Activated B cell treated with CpG ODN at 0.5 μM for 24 hours (primary cell): Measurements from ENCODE around the gene IFITM10. TPM values are rescaled to one million over a fixed set of nuclear protein-coding genes. Genes with fewer than 3 reads are reported as not detected.

Experiments
- ATAC-seq: fragments of 200-7000 bp; cut with Tn5 transposase; one replicate; pipeline ENCODE4 v1.10.0; 2021; ENCODE audit warnings: low read depth, mild to moderate bottlenecking, moderate library complexity
- CTCF ChIA-PET: fragments of 350-600 bp; sonication (Branson Sonifier 250); formaldehyde crosslinking; loops from one replicate; lab custom pipeline; 2021; ENCODE audit warnings: antibody characterized with exemption; lab: Charles Lee
- POLR2A ChIA-PET: fragments of 350-600 bp; sonication (Branson Sonifier 250); formaldehyde crosslinking; loops from one replicate; lab custom pipeline; 2021; ENCODE audit warnings: antibody characterized with exemption; lab: Charles Lee
- DNase-seq: peaks from one replicate; pipeline ENCODE4 v3.0.0; 2022
- H3K27ac Mint-ChIP-seq: one replicate; pipeline ENCODE4 v1.8.0; 2020; ENCODE audit warnings: mixed read lengths
- H3K27me3 Mint-ChIP-seq: one replicate; pipeline ENCODE4 v1.8.0; 2021; ENCODE audit warnings: mixed read lengths
- H3K36me3 Mint-ChIP-seq: one replicate; pipeline ENCODE4 v1.8.0; 2021; ENCODE audit warnings: low read depth, mixed read lengths
- H3K4me1 Mint-ChIP-seq: one replicate; pipeline ENCODE4 v1.8.0; 2021; ENCODE audit warnings: mixed read lengths
- H3K4me3 Mint-ChIP-seq: one replicate; pipeline ENCODE4 v1.8.0; 2020; ENCODE audit warnings: mild to moderate bottlenecking, mixed read lengths
- H3K9me3 Mint-ChIP-seq: one replicate; pipeline ENCODE4 v1.8.0; 2020; ENCODE audit warnings: mixed read lengths
- intact Hi-C: fragments of 100-400 bp; cut with micrococcal nuclease; formaldehyde crosslinking; loops from one replicate; pipeline ENCODE4 v1.15.1; 2024
- total RNA-seq: library from RNA; stranded (reverse); gene quantifications from 2 replicates; pipeline ENCODE4 v1.2.3, GENCODE V29; 2022
- TF ChIP-seq, protein P1 (sequence below): fragments of 200-600 bp; IDR thresholded peaks from one replicate; pipeline ENCODE4 v1.8.0; 2022; ENCODE audit warnings: antibody characterized with exemption, mild to moderate bottlenecking

The IFITM10 gene
- total RNA-seq, 1 donor from 2014 or later: not detected

DNA sequence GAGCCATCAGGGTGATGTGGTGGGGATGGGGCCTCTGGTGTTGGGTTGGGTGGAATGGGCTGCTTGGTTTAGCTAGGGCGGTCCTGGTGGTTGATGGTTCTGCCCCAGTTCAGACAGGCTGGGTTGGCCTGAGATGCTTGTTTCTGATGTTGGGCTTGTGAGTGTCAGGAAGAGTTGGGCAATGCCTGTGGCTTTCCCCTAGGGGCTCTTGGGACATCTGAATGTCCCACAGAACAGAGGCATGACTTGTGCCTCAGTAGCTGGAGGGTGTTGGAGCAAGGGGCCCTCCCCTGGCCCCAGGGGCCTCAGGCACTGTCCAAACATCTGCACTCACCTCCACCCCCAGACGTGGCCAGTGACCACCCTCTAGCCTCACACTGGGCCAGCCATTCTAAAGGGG lies 27.3 kb upstream of the IFITM10 start:
- no peak for DNase-seq
- Mint-ChIP-seq H3K27me3 (peaks cover 19% of the 10 kb centered on the region), H3K4me3 (no peak overlapping the region), H3K27ac (no peak overlapping the region), H3K4me1 (peaks cover 13% of the 10 kb centered on the region), H3K9me3 (no peaks in the 10 kb centered on the region), H3K36me3 (no peaks in the 10 kb centered on the region)
- TF ChIP-seq, protein P1, sequence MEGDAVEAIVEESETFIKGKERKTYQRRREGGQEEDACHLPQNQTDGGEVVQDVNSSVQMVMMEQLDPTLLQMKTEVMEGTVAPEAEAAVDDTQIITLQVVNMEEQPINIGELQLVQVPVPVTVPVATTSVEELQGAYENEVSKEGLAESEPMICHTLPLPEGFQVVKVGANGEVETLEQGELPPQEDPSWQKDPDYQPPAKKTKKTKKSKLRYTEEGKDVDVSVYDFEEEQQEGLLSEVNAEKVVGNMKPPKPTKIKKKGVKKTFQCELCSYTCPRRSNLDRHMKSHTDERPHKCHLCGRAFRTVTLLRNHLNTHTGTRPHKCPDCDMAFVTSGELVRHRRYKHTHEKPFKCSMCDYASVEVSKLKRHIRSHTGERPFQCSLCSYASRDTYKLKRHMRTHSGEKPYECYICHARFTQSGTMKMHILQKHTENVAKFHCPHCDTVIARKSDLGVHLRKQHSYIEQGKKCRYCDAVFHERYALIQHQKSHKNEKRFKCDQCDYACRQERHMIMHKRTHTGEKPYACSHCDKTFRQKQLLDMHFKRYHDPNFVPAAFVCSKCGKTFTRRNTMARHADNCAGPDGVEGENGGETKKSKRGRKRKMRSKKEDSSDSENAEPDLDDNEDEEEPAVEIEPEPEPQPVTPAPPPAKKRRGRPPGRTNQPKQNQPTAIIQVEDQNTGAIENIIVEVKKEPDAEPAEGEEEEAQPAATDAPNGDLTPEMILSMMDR: no peak
- POLR2A ChIA-PET: no interaction called here
- no peak for ATAC-seq
- CTCF ChIA-PET: interaction anchor here (0.9 kb wide), 1 partner anchor 83 kb away, joined by 3 read pairs; no protein-coding TSS in a partner anchor
- intact Hi-C loops: no loop called here

GRCh38 chr11:1776944-1777715 lies 26.7 kb upstream of the IFITM10 start:
- H3K27ac Mint-ChIP-seq: no peak overlapping the region
- no peak overlapping the region for H3K4me3 Mint-ChIP-seq

DNA sequence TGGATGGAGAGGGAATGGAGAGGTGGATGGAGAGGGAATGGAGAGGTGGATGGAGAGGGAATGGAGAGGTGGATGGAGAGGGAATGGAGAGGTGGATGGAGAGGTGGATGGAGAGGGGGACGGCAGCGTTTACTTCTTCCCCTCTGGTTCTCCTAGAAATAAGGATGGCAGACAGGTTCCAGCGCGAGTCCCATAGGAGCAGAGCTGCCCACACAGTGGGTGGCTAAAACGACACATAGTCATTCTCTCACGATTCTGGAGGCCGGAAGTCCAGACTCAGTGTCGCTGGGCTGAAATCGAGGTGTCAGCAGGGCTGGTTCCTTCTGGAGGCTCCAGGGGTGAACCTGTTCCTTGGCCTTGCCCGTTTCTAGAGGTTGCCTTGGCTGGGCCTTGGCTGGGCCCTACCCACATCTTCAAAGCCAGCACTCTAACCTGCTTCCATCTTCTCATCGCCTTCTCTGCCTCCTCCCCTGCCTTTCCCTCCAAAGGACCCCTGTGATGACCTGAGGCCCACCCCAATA lies 26.0 kb upstream of the IFITM10 start:
- no peak overlapping the region for H3K27ac Mint-ChIP-seq
- H3K36me3 Mint-ChIP-seq: no peaks in the 10 kb centered on the region
- TF ChIP-seq, protein P1: no peak
- ChIA-PET CTCF (no interaction called here), POLR2A (interaction anchor here (0.6 kb wide), 1 partner anchor 66 kb away, joined by 5 read pairs; no protein-coding TSS in a partner anchor)
- no peaks in the 10 kb centered on the region for H3K9me3 Mint-ChIP-seq
- intact Hi-C loops: no loop called here
- H3K4me1 Mint-ChIP-seq: peaks cover 16% of the 10 kb centered on the region
- no peak overlapping the region for H3K4me3 Mint-ChIP-seq
- peaks cover 26% of the 10 kb centered on the region for H3K27me3 Mint-ChIP-seq
- DNase-seq (no peak), ATAC-seq (no peak)

More at GRCh38 chr11:1776944-1777715, 26.7 kb upstream of the IFITM10 start:
- Mint-ChIP-seq H3K36me3 (no peaks in the 10 kb centered on the region), H3K27me3 (peaks cover 25% of the 10 kb centered on the region), H3K9me3 (no peaks in the 10 kb centered on the region), H3K4me1 (peaks cover 17% of the 10 kb centered on the region)
- ChIA-PET CTCF (interaction anchor here (0.9 kb wide), 1 partner anchor 83 kb away, joined by 3 read pairs; no protein-coding TSS in a partner anchor), POLR2A (interaction anchor here (0.6 kb wide), 1 partner anchor 65 kb away, joined by 5 read pairs; no protein-coding TSS in a partner anchor)
- no peak for ATAC-seq
- intact Hi-C loops: no loop called here
- DNase-seq: no peak
- TF ChIP-seq, protein P1: no peak

DNA sequence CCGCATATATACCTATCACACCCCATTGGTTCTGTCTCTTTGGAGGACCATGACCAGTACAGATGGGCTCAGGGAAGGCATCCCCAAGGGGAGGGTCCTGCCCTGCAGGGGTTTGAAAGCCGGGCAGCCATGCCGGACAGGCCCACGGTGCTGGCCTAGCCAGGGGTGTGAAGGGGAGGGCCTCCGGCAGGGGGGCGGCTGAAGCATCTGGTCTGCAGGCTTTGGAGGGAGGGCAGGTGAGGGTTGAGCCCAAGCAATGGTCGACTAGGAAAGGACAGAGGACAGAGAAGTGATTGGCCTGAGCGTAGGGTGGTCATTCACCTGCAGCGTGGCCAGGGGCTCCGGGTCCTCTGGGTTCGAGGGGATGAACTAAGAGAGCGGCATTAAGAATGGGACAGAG lies 24.5 kb upstream of the IFITM10 start:
- H3K27me3 Mint-ChIP-seq: peaks cover 35% of the 10 kb centered on the region
- H3K4me3 Mint-ChIP-seq: no peak overlapping the region
- H3K27ac Mint-ChIP-seq: no peak overlapping the region
- DNase-seq (no peak), ATAC-seq (no peak)
- no peaks in the 10 kb centered on the region for H3K36me3 Mint-ChIP-seq
- TF ChIP-seq, protein P1: no peak
- POLR2A ChIA-PET: no interaction called here
- CTCF ChIA-PET: no interaction called here
- H3K9me3 Mint-ChIP-seq: no peaks in the 10 kb centered on the region
- peaks cover 7% of the 10 kb centered on the region for H3K4me1 Mint-ChIP-seq
- intact Hi-C loops: no loop called here

DNA sequence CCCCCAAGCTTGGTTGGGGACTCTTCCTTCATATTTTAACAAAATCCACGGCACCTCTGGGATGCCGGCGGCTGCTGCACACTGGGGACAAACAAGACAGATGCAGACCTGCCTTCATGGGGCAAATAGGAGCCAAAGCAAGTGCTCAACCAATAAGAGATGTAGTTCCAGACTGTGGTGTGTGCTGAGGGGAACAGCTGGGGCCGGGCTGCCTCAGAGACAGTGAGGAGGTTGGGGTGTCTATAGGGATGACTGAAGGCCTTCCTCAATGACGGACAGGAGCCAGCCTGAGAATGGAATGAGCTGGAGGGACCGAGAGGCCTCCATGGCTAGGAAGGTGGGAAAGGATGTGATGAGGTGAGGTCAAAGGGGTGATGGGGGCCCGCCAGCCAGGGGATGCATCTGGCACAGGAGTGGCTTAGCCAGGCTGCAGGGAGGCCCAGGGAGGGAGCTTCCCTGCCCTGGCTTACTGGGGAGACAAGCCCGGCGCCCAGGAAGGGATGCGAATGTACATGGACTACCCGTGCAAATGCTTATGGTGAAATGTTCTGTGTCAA lies 23.7 kb upstream of the IFITM10 start:
- Mint-ChIP-seq H3K9me3 (no peaks in the 10 kb centered on the region), H3K27ac (no peak overlapping the region), H3K4me3 (no peak overlapping the region), H3K27me3 (peaks cover 38% of the 10 kb centered on the region), H3K4me1 (peaks cover 6% of the 10 kb centered on the region), H3K36me3 (no peaks in the 10 kb centered on the region)
- ChIA-PET CTCF (interaction anchor here (1.3 kb wide), 1 partner anchor 80 kb away, joined by 4 read pairs; no protein-coding TSS in a partner anchor), POLR2A (no interaction called here)
- intact Hi-C loops: no loop called here
- ATAC-seq (no peak), DNase-seq (no peak)
- TF ChIP-seq, protein P1: no peak
